ENCODE measurements around the gene GPD1.
A peak's percentile ranks its signal among the peaks of the same experiment; 100 is the strongest.

Gene GPD1

DNA sequence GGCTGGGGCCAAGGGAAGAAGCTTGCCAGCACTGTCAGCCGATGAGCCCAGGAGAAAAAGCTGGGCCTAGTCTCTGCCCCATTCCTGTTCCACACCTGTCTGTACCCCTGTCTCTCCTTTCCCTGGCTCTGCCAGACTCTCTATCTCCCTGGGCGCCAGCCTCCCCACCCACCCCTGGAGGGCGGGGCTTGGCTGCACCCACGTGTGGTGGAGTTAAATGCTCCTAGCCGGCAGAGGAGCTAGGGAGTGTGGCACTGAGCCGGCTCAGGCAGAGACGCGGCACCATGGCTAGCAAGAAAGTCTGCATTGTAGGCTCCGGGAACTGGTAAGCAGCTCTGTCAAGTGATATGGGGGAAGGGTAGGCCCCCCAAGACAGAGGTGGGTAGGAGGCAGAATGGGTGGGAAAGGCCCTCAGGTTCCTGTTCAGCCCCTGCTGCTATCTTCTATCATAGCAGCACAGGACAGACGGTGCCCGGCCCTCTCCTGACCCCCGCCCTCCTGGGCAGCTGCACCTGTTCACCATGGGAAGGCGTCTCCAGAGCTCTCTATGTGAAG, at the start of gene GPD1:
Gene GPD1 (plus strand): TSS at position 242 of the 555 bp plus-strand sequence. CDS start 43 bp downstream, at position 285.
- H3K27ac Mint-ChIP-seq = no peak within 1 kb of the TSS
- H3K9me3 Mint-ChIP-seq = no peaks in the 10 kb centered on the region
- no peaks in the 10 kb centered on the region for H3K27me3 Mint-ChIP-seq
- H3K36me3 Mint-ChIP-seq (ENCODE audit: low read depth) = peaks cover 25% of the 10 kb centered on the region
- H3K4me3 Mint-ChIP-seq = no peak within 1 kb of the TSS
- H3K4me1 Mint-ChIP-seq (ENCODE audit: low read depth) = peaks cover 5% of the 10 kb centered on the region

DNA sequence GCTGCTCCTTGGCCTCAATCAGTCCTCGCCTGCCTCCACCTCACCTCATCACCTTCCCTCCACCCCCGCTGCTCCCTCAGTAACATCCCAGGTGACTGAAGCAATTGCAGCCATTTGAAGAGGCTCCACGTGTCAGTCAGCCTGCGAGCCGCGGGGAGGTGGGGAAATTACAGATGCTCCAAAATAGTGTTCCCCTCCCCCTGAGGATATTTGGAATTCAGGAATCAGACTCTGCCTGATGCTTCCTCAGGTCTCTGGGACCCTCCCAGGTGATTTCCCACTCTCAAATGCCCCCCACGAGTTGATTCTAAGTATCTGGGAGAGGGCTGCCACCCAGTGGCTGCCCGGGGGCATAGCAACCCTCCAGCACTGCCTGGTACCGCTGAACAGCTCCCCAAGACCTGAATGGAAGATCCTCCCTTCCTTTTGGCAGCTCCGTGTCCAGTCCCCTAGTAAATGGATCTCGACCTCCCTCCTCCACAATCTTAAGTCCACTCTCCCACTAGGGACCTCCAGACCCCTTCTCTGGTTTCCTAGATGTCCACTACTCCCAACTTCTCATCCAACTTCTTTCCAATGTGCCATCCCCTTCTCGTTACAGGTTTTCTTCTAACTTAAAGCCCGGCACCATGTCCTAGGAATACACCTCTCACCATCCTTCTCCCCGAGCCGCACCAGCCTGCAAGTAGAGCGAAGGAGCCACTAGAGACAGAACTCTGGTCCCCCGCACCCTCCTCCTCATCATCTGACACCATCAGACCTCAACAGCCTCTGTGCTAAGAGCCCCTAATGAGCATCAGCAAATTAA, 47.8 kb upstream of the GPD1 start:
- no peaks in the 10 kb centered on the region for H3K9me3 Mint-ChIP-seq
- H3K36me3 Mint-ChIP-seq (ENCODE audit: low read depth) = no peaks in the 10 kb centered on the region
- H3K27ac Mint-ChIP-seq = peak overlapping the region; percentile 56
- H3K4me1 Mint-ChIP-seq (ENCODE audit: low read depth) = peaks cover 45% of the 10 kb centered on the region
- peak overlapping the region; percentile 53 for H3K4me3 Mint-ChIP-seq
- peaks cover 31% of the 10 kb centered on the region for H3K27me3 Mint-ChIP-seq

DNA sequence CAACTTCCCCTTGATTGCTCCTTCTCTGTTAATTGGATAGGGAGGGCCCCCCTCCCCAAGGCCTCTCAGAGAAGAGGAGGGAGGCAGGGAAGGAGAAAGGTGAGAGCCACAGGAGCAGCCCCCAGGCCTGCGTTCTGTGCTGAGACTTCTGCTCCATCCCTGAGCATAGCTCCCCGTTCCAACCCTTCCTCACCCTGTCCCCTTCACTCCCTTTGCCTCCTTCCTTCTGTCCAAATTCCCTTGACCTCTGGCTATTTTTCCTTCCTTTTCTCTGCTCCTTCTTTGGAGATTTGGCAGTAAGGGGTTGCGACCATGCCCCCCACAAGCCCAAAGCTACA, 47.2 kb upstream of the GPD1 start:
- Mint-ChIP-seq H3K27me3 (peaks cover 26% of the 10 kb centered on the region), H3K36me3 (ENCODE audit: low read depth) (no peaks in the 10 kb centered on the region), H3K4me3 (peak overlapping the region; percentile 89), H3K4me1 (ENCODE audit: low read depth) (peaks cover 49% of the 10 kb centered on the region), H3K27ac (no peak overlapping the region), H3K9me3 (no peaks in the 10 kb centered on the region)

DNA sequence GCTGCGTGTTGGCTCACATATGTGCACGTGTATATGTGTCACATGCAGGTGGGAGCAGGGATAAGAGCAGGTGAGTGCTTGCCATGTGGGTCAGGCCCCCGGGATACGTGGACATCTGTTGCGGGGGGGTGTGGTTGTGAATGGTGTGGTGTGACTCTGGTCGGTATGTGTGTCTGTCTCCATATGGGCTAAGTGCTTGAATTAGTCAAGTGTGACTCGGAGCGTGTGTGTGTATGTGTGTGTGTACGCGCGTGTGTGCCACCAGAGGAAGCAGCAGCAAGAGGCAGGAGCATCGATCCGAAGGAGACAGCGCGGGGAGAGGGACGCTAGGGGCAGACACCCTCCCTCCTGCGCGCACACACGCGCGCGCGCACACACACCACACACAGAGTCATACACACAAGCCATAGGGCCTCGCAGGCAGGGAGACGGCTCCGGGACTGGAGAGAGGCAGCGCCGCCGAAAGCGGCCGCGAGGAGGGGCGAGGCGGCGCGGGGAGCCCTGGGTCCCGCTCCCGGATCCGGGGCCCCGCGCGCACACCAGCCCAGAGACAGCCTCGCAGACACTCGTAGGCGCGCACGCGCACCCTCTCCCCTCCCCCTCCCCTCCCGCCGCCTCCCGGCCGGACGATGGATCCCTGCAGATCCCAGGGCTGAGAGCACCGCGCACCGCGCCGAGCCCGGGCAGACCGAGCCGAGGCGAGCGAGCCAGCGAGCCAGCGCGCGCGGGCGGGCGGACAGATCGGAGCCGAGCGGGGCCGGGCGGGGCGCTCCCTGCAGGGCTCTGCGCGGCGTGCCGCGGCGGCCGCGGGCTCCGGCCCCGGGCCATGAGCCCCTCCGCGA, 46.6 kb upstream of the GPD1 start, which contains the start of gene ASIC1:
Gene ASIC1 (plus strand): TSS at position 597 of the 842 bp plus-strand sequence. CDS start 1,171 bp downstream, outside the sequence.
- H3K36me3 Mint-ChIP-seq (ENCODE audit: low read depth) = no peaks in the 10 kb centered on the region
- H3K27ac Mint-ChIP-seq = peak within 1 kb of the TSS; percentile 86
- no peaks in the 10 kb centered on the region for H3K9me3 Mint-ChIP-seq
- H3K4me3 Mint-ChIP-seq = peak within 1 kb of the TSS; percentile 89
- H3K27me3 Mint-ChIP-seq = peaks cover 20% of the 10 kb centered on the region
- peaks cover 49% of the 10 kb centered on the region for H3K4me1 Mint-ChIP-seq (ENCODE audit: low read depth)

DNA sequence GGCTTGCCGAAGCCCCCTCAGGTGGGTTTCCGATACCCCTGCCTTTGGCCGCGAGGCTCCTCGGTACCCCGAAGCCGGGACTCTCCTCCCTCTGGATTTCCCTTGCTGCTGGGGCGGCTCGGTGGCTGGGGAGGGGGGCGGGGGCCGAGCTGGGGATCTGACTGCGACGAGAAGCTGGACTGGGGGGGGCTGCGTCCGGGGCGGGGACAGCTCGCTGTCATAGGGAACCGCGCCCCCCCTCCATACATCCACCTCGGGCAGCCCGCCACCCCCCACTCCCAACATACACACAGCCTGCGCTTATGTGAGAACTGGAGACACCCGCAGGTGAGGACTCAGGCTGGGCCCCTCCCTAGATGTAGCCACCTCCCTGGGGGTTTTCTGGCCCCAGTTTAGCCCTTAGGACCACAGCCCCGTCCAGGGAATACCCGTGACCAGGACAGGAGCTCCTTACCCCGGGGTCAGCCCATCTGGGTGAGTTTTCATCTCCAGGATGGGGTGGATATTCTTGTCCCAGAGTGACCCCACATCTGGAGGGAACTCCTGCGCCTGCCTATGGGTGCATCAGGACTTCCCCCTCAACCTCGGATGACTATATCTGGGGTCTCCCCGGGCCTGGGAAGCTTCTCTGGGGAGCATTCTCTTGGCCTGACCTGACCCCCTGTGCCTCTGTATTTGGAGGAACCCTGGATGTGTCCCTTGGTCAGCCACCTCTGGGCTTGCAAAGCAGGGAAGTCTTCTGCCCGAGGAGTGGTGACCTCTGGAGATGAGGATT, 45.7 kb upstream of the GPD1 start:
- Mint-ChIP-seq H3K36me3 (ENCODE audit: low read depth) (no peaks in the 10 kb centered on the region), H3K4me3 (peak overlapping the region; percentile 84), H3K27ac (peak overlapping the region; percentile 86), H3K9me3 (no peaks in the 10 kb centered on the region), H3K27me3 (peaks cover 20% of the 10 kb centered on the region), H3K4me1 (ENCODE audit: low read depth) (peaks cover 49% of the 10 kb centered on the region)

DNA sequence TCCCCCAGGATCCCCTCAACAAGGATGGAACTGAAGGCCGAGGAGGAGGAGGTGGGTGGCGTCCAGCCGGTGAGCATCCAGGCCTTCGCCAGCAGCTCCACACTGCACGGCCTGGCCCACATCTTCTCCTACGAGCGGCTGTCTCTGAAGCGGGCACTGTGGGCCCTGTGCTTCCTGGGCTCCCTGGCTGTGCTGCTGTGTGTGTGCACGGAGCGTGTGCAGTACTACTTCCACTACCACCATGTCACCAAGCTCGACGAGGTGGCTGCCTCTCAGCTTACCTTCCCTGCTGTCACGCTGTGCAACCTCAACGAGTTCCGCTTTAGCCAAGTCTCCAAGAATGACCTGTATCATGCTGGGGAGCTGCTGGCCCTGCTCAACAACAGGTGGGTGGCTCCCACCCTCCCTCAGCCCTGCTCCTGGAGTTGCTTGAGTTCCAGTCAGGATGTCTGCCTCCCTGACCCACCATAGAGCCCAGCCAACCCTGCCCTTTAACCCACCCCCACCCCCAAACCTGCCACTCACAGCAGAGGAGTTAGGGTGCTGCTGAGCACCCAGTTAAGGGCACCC, 45.0 kb upstream of the GPD1 start:
- Mint-ChIP-seq H3K27me3 (peaks cover 17% of the 10 kb centered on the region), H3K4me3 (peak overlapping the region; percentile 84), H3K36me3 (ENCODE audit: low read depth) (no peaks in the 10 kb centered on the region), H3K27ac (peak overlapping the region; percentile 86), H3K4me1 (ENCODE audit: low read depth) (peaks cover 49% of the 10 kb centered on the region), H3K9me3 (no peaks in the 10 kb centered on the region)

DNA sequence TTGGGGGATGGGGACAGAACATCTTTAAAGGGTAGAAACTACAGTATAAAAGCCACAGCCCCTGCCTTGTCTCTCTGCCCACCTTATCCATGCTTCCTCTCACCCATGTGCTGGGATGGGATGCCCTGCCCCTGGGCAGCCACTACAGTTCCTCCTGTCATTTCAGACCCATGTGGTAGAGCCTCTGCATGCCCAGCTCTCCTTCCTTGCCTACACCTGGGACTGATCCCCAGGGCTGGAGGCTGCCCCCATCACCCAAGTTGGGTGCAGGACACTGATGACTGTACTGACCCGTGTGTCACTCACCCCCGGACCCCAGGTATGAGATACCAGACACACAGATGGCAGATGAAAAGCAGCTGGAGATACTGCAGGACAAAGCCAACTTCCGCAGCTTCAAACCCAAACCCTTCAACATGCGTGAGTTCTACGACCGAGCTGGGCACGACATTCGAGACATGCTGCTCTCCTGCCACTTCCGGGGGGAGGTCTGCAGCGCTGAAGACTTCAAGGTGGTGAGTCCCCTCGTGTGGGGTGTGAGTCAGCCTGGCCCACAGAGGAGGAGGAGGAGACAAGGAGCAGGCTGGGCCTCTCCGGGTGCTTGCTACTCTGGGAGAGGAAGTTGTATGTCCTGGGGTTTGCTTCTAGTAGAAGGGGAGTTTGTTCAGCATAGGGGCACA, 44.2 kb upstream of the GPD1 start:
- no peaks in the 10 kb centered on the region for H3K9me3 Mint-ChIP-seq
- no peaks in the 10 kb centered on the region for H3K36me3 Mint-ChIP-seq (ENCODE audit: low read depth)
- H3K4me3 Mint-ChIP-seq = peak overlapping the region; percentile 84
- H3K4me1 Mint-ChIP-seq (ENCODE audit: low read depth) = peaks cover 49% of the 10 kb centered on the region
- peaks cover 17% of the 10 kb centered on the region for H3K27me3 Mint-ChIP-seq
- H3K27ac Mint-ChIP-seq = peak overlapping the region; percentile 86

DNA sequence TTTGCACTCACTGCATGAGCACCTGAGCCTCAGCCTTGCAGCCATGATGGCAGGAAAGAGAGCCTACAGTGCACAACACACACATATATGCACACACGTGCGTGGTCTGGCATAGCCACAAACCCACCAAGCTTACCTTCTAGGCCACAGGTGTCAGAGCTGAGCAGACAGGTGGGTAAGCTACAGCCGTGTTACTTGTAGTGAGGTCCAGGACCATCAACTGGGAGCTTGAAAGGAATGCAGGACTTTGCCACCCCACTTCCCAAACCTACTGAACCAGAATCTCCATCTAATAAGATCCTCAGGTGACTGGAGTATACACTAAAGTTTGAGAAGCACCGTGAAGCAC, 43.7 kb upstream of the GPD1 start:
- no peak overlapping the region for H3K27ac Mint-ChIP-seq

DNA sequence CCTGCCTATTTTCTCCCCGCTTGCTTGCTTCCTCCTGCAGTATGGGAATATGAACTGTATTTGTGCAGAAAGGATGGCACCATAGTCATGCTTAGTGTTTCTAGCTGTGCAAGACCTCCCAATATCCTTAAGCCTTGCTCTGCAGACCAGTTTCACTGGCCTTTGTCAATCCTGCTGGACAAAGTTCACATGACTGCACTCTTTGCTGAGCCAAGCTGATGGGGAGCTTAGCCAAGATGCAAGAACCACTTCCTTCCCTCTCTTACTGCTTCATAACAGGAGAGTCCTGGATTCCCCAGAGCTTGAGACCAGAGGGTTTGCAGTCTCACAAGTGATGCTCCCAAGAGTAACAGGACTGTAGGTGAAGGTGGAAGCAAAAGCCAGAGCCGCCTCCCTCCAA, 42.6 kb upstream of the GPD1 start:
- Mint-ChIP-seq H3K27ac (no peak overlapping the region), H3K27me3 (peaks cover 11% of the 10 kb centered on the region), H3K4me1 (ENCODE audit: low read depth) (peaks cover 42% of the 10 kb centered on the region)

More for the DNA sequence above, 43.7 kb upstream of the GPD1 start:
- Mint-ChIP-seq H3K4me3 (peak overlapping the region; percentile 84), H3K27me3 (peaks cover 17% of the 10 kb centered on the region), H3K9me3 (no peaks in the 10 kb centered on the region), H3K4me1 (ENCODE audit: low read depth) (peaks cover 49% of the 10 kb centered on the region), H3K36me3 (ENCODE audit: low read depth) (no peaks in the 10 kb centered on the region)

DNA sequence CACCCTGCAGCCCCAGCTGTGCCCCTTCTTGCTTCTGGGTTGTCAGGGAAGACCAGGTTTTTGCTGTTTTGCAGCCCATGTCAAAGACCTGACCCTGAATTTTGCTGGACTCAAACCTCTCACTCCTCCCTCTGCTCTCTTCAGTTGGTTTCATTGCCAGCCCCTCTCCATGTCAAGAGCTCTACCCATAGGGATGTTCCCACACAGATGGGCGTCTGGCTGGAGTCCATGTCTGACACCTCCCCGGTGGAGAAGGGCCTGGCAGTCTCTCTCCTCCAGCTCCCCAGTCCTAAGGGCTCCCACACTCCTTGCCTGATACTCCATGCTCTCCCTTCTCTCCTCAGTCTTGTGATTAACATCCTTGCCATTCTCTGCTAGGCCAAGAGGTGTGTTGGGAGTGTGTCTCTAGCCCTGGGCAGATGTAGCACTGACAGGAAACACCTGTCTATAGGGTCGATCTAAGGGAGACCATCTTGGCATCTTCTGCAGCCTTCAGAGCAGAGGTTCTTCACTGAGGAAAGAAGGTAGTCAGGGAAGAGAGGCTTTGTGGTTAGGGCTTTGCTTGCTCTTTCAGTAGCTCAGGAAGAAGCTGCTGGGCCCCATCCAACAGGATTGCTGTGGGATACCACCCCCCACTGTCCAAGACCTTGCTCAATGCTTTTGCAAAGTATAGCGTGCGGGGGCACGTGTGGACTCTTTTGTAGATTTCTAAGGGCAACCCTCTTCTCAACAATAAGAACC, 41.7 kb upstream of the GPD1 start:
- Mint-ChIP-seq H3K27ac (no peak overlapping the region), H3K4me1 (ENCODE audit: low read depth) (peaks cover 33% of the 10 kb centered on the region), H3K27me3 (peaks cover 1% of the 10 kb centered on the region), H3K36me3 (ENCODE audit: low read depth) (no peaks in the 10 kb centered on the region), H3K4me3 (no peak overlapping the region), H3K9me3 (no peaks in the 10 kb centered on the region)

More for the DNA sequence above, 42.6 kb upstream of the GPD1 start:
- Mint-ChIP-seq H3K9me3 (no peaks in the 10 kb centered on the region), H3K36me3 (ENCODE audit: low read depth) (no peaks in the 10 kb centered on the region), H3K4me3 (no peak overlapping the region)

DNA sequence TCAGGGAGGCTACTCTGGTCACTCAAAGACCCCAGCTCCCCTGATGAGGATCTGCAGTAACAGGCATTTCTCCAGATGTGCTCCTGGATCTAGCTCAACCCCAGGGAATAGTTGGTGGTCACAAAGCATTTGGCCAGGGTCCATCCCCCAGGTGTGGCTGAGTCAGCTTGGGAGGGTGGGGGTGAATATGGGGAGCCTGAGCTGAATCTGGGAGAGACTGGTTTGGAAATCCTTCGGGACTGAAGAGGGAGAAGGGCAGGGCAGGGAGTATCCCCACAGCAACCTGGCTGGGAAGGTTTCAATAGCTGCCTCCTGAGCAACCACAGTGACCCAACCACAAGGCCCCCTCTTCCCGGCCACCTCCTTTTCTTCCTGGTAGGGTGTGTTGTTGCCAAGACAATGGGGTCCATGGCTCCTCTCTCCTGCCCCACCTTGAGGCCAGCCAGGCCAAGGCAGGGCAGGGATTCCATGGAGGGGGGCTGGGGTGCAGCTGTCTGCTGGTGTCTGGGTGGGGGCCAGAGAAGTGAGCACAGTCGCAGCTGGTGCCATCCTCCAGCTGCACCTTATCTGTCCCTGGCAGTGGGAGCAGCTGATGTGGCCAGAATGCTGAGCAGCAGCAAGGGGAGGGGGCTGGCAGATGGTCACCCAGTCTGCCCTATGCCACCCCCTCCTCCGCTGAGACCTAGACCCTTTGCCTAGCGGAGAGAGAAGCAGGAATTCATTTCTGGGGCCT, 40.9 kb upstream of the GPD1 start:
- Mint-ChIP-seq H3K4me1 (ENCODE audit: low read depth) (peaks cover 31% of the 10 kb centered on the region), H3K27me3 (no peaks in the 10 kb centered on the region), H3K4me3 (no peak overlapping the region), H3K9me3 (no peaks in the 10 kb centered on the region), H3K27ac (no peak overlapping the region), H3K36me3 (ENCODE audit: low read depth) (no peaks in the 10 kb centered on the region)

DNA sequence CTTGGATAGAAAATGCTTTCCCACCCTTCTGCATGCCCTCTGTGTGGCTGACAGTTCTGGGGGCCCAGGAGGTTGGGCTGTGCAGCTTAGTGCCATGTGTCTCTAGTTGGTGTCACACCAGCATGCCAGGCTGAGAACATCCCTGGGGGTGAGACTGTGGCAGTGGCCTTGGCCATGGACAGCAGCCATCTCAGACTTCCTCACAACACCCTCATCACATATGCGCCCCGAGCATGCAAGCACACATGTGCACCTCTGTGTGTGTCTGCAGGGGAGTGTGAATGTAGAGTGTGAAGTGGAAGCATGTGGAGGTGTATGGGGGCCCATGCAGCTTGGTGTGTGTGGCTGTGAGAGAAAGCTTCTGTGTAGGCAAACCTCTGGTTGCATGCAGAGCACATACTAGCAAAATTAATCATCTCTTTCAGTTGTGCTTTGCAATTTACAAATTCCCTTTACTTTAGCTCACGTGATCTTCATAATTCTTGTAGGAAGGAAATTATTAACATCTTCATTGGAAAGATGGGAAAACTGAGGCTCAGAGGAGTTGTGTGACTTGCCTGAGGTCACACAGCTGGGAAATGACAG, 38.0 kb upstream of the GPD1 start:
- Mint-ChIP-seq H3K36me3 (ENCODE audit: low read depth) (no peaks in the 10 kb centered on the region), H3K27me3 (no peaks in the 10 kb centered on the region), H3K4me1 (ENCODE audit: low read depth) (peaks cover 11% of the 10 kb centered on the region), H3K4me3 (no peak overlapping the region), H3K9me3 (no peaks in the 10 kb centered on the region), H3K27ac (no peak overlapping the region)

Data from stimulated activated naive CD8-positive, alpha-beta T cell treated with anti-CD3 and anti-CD28 coated beads, Interleukin-15, Interleukin-2, amounts not matched to agents 100 ng/mL and 50 ng/mL, for 24 hours (primary cell).